Type B pancreatic cell (in vitro differentiated cells): ENCODE data around the gene RNF14. TPM values are rescaled to one million over a fixed set of nuclear protein-coding genes. Genes with fewer than 3 reads are reported as not detected.

ENCODE experiments used
- DNase-seq: peaks from one replicate; pipeline ENCODE4 v3.0.0; 2021; ENCODE audit warnings: mixed read lengths; ENCODE audit not compliant: unreplicated experiment; ENCODE audit errors: extremely low spot score
- H3K27ac Mint-ChIP-seq: 2 replicates; pipeline ENCODE4 v1.8.0; 2021; ENCODE audit warnings: mild to moderate bottlenecking, mixed read lengths
- H3K27me3 Mint-ChIP-seq: 2 replicates; pipeline ENCODE4 v1.8.0; 2021; ENCODE audit warnings: mixed read lengths
- H3K36me3 Mint-ChIP-seq: 2 replicates; pipeline ENCODE4 v1.8.0; 2021; ENCODE audit warnings: mixed read lengths
- H3K4me1 Mint-ChIP-seq: one replicate; pipeline ENCODE4 v1.8.0; 2021; ENCODE audit warnings: mixed read lengths; ENCODE audit not compliant: unreplicated experiment
- H3K4me3 Mint-ChIP-seq: 2 replicates; pipeline ENCODE4 v1.8.0; 2021; ENCODE audit warnings: mild to moderate bottlenecking, mixed read lengths
- H3K9me3 Mint-ChIP-seq: 2 replicates; pipeline ENCODE4 v1.8.0; 2021; ENCODE audit warnings: mixed read lengths
- total RNA-seq: library from RNA; stranded (reverse); gene quantifications from 2 replicates; pipeline ENCODE4 v1.2.1, GENCODE V29; 2021; ENCODE audit warnings: low replicate concordance
- TF ChIP-seq, protein P1 (sequence below): fragments of 200-600 bp; sonication (generic); conservative IDR thresholded peaks from 2 replicates; pipeline ENCODE4 v1.5.0; 2021; ENCODE audit warnings: antibody characterized with exemption, mild to moderate bottlenecking

The RNF14 gene
- total RNA-seq, 1 donor from 2014 or later, result 39.8 TPM

GRCh38 chr5:141942185-141942857, 26.6 kb upstream of the RNF14 start:
- no peak for DNase-seq
- H3K36me3 Mint-ChIP-seq, result peaks cover 4% of the 10 kb centered on the region
- peaks cover 7% of the 10 kb centered on the region for H3K4me1 Mint-ChIP-seq
- H3K27ac Mint-ChIP-seq, result peak overlapping the region; percentile 39
- no peaks in the 10 kb centered on the region for H3K27me3 Mint-ChIP-seq
- H3K4me3 Mint-ChIP-seq, result no peak overlapping the region
- no peaks in the 10 kb centered on the region for H3K9me3 Mint-ChIP-seq
- TF ChIP-seq, protein P1, sequence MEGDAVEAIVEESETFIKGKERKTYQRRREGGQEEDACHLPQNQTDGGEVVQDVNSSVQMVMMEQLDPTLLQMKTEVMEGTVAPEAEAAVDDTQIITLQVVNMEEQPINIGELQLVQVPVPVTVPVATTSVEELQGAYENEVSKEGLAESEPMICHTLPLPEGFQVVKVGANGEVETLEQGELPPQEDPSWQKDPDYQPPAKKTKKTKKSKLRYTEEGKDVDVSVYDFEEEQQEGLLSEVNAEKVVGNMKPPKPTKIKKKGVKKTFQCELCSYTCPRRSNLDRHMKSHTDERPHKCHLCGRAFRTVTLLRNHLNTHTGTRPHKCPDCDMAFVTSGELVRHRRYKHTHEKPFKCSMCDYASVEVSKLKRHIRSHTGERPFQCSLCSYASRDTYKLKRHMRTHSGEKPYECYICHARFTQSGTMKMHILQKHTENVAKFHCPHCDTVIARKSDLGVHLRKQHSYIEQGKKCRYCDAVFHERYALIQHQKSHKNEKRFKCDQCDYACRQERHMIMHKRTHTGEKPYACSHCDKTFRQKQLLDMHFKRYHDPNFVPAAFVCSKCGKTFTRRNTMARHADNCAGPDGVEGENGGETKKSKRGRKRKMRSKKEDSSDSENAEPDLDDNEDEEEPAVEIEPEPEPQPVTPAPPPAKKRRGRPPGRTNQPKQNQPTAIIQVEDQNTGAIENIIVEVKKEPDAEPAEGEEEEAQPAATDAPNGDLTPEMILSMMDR, result no peak

GRCh38 chr5:141944076-141944475, 24.8 kb upstream of the RNF14 start:
- no peaks in the 10 kb centered on the region for H3K27me3 Mint-ChIP-seq
- DNase-seq, result no peak
- no peak overlapping the region for H3K27ac Mint-ChIP-seq
- H3K4me1 Mint-ChIP-seq, result peaks cover 10% of the 10 kb centered on the region
- TF ChIP-seq, protein P1, result no peak
- no peaks in the 10 kb centered on the region for H3K9me3 Mint-ChIP-seq
- peaks cover 4% of the 10 kb centered on the region for H3K36me3 Mint-ChIP-seq
- no peak overlapping the region for H3K4me3 Mint-ChIP-seq

- TF ChIP-seq, protein P1, result no peak
- Mint-ChIP-seq H3K4me3 (no peak overlapping the region), H3K36me3 (no peaks in the 10 kb centered on the region), H3K27me3 (no peaks in the 10 kb centered on the region), H3K9me3 (no peaks in the 10 kb centered on the region), H3K4me1 (peaks cover 10% of the 10 kb centered on the region), H3K27ac (no peak overlapping the region)
- DNase-seq, result no peak
Measured at GRCh38 chr5:141945511-141946051, 23.3 kb upstream of the RNF14 start.

GRCh38 chr5:141947316-141947715, 21.6 kb upstream of the RNF14 start:
- H3K27ac Mint-ChIP-seq, result no peak overlapping the region
- TF ChIP-seq, protein P1, result no peak
- no peak for DNase-seq
- H3K36me3 Mint-ChIP-seq, result no peaks in the 10 kb centered on the region
- no peaks in the 10 kb centered on the region for H3K9me3 Mint-ChIP-seq
- H3K4me3 Mint-ChIP-seq, result no peak overlapping the region
- peaks cover 10% of the 10 kb centered on the region for H3K4me1 Mint-ChIP-seq
- H3K27me3 Mint-ChIP-seq, result peaks cover 5% of the 10 kb centered on the region

- DNase-seq, result no peak
- H3K9me3 Mint-ChIP-seq, result no peaks in the 10 kb centered on the region
- TF ChIP-seq, protein P1, result no peak
- no peak overlapping the region for H3K4me3 Mint-ChIP-seq
- no peak overlapping the region for H3K27ac Mint-ChIP-seq
- H3K27me3 Mint-ChIP-seq, result peaks cover 5% of the 10 kb centered on the region
- peaks cover 10% of the 10 kb centered on the region for H3K4me1 Mint-ChIP-seq
- no peaks in the 10 kb centered on the region for H3K36me3 Mint-ChIP-seq
Measured at GRCh38 chr5:141948812-141949211, 20.1 kb upstream of the RNF14 start.
